Measurements from ENCODE around the gene CTBP2. TPM values are rescaled to one million over a fixed set of nuclear protein-coding genes. Genes with fewer than 3 reads are reported as not detected.

Gene CTBP2
- total RNA-seq, 1 experiment from 2014 or later: 191 TPM

DNA sequence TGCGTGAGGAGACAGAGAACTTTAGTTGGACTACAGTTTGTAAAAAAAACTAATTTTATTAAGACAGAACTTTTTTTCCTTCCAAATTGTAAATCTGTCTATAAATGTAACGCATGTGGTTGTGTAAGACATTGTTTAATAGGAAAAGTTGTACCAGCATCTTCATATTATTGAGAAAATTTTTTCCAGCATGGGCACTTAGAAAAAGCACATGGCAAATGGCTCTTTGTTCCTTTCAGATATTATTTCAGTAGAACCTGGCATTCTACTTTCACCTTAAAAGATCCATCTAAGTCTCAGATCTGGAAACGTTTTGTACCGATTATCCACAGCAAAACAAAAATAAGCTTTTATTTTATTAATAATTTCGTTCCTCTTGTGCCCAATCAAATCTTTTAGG is 175.2 kb downstream of the CTBP2 start:
- Mint-ChIP-seq H3K27ac (0 out of 2 replicates have a peak overlapping the region, but pooled peaks have one; percentile 52), H3K4me1 (peaks cover 5% of the 10 kb centered on the region; the same call in 1 of the 2 replicates), H3K36me3 (peaks cover 57% of the 10 kb centered on the region), H3K9me3 (no peaks in the 10 kb centered on the region), H3K27me3 (ENCODE audit: low read depth) (no peaks in the 10 kb centered on the region), H3K4me3 (no peak overlapping the region)
- TF ChIP-seq TCF7 (CRISPR knock-in tag; IDR thresholded peaks at IDR 0.05; ENCODE audit: low read depth) (no peak), CREB1 (CRISPR knock-in tag; IDR thresholded peaks at IDR 0.05) (no peak), GRHL2 (CRISPR knock-in tag; IDR thresholded peaks at IDR 0.05; ENCODE audit: insufficient replicate concordance, severe bottlenecking) (no peak), ETV6 (CRISPR knock-in tag; IDR thresholded peaks at IDR 0.05) (no peak), TP53 (CRISPR knock-in tag; IDR thresholded peaks at IDR 0.05) (no peak), EMX1 (CRISPR knock-in tag; IDR thresholded peaks at IDR 0.05) (no peak), GABPB1 (CRISPR knock-in tag; IDR thresholded peaks at IDR 0.05) (no peak), CBFB (CRISPR knock-in tag; IDR thresholded peaks at IDR 0.05; ENCODE audit: low read depth) (no peak), ZNF121 (CRISPR knock-in tag; IDR thresholded peaks at IDR 0.05) (no peak)
- TF ChIP-seq, protein P1, sequence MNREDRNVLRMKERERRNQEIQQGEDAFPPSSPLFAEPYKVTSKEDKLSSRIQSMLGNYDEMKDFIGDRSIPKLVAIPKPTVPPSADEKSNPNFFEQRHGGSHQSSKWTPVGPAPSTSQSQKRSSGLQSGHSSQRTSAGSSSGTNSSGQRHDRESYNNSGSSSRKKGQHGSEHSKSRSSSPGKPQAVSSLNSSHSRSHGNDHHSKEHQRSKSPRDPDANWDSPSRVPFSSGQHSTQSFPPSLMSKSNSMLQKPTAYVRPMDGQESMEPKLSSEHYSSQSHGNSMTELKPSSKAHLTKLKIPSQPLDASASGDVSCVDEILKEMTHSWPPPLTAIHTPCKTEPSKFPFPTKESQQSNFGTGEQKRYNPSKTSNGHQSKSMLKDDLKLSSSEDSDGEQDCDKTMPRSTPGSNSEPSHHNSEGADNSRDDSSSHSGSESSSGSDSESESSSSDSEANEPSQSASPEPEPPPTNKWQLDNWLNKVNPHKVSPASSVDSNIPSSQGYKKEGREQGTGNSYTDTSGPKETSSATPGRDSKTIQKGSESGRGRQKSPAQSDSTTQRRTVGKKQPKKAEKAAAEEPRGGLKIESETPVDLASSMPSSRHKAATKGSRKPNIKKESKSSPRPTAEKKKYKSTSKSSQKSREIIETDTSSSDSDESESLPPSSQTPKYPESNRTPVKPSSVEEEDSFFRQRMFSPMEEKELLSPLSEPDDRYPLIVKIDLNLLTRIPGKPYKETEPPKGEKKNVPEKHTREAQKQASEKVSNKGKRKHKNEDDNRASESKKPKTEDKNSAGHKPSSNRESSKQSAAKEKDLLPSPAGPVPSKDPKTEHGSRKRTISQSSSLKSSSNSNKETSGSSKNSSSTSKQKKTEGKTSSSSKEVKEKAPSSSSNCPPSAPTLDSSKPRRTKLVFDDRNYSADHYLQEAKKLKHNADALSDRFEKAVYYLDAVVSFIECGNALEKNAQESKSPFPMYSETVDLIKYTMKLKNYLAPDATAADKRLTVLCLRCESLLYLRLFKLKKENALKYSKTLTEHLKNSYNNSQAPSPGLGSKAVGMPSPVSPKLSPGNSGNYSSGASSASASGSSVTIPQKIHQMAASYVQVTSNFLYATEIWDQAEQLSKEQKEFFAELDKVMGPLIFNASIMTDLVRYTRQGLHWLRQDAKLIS (CRISPR knock-in tag; IDR thresholded peaks at IDR 0.05; ENCODE audit: borderline replicate concordance): no peak
- TF ChIP-seq, protein P2, sequence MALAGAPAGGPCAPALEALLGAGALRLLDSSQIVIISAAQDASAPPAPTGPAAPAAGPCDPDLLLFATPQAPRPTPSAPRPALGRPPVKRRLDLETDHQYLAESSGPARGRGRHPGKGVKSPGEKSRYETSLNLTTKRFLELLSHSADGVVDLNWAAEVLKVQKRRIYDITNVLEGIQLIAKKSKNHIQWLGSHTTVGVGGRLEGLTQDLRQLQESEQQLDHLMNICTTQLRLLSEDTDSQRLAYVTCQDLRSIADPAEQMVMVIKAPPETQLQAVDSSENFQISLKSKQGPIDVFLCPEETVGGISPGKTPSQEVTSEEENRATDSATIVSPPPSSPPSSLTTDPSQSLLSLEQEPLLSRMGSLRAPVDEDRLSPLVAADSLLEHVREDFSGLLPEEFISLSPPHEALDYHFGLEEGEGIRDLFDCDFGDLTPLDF (CRISPR knock-in tag; IDR thresholded peaks at IDR 0.05): no peak
- TF ChIP-seq, protein P3, sequence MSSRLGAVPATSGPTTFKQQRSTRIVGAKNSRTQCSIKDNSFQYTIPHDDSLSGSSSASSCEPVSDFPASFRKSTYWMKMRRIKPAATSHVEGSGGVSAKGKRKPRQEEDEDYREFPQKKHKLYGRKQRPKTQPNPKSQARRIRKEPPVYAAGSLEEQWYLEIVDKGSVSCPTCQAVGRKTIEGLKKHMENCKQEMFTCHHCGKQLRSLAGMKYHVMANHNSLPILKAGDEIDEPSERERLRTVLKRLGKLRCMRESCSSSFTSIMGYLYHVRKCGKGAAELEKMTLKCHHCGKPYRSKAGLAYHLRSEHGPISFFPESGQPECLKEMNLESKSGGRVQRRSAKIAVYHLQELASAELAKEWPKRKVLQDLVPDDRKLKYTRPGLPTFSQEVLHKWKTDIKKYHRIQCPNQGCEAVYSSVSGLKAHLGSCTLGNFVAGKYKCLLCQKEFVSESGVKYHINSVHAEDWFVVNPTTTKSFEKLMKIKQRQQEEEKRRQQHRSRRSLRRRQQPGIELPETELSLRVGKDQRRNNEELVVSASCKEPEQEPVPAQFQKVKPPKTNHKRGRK (CRISPR knock-in tag; IDR thresholded peaks at IDR 0.05; ENCODE audit: borderline replicate concordance): no peak
- TF ChIP-seq, protein P4, sequence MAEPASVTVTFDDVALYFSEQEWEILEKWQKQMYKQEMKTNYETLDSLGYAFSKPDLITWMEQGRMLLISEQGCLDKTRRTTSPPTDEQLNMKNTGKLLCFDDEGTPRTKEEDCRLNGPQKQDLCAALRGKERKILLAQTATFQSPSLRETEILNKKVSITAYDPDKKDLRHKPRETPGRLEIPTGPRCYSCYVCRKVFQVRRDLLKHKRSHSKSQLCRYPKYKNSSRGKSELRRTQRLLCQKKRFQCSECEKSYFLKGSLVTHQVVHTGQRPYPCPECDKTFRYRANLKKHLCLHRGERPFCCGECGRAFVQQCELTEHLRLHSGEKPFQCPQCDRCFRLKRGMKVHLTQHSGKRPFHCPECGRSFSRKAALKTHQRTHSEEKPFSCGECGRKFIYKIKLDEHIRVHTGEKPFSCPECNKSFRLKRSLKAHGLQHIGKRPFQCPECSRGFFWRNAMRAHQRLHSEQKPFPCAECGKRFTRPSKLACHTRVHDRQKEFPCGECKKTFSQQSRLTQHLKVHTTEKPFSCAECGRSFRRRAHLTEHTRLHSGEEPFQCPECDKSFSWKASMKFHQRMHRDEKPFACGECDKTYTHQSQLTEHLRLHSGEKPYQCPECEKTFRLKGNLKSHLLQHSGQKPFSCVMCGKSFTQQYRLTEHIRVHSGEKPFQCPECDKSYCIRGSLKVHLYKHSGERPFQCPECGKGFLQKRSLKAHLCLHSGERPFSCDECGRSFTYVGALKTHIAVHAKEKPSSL (CRISPR knock-in tag; conservative IDR thresholded peaks at IDR 0.05): no peak
- TF ChIP-seq, protein P5, sequence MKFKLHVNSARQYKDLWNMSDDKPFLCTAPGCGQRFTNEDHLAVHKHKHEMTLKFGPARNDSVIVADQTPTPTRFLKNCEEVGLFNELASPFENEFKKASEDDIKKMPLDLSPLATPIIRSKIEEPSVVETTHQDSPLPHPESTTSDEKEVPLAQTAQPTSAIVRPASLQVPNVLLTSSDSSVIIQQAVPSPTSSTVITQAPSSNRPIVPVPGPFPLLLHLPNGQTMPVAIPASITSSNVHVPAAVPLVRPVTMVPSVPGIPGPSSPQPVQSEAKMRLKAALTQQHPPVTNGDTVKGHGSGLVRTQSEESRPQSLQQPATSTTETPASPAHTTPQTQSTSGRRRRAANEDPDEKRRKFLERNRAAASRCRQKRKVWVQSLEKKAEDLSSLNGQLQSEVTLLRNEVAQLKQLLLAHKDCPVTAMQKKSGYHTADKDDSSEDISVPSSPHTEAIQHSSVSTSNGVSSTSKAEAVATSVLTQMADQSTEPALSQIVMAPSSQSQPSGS (CRISPR knock-in tag; IDR thresholded peaks at IDR 0.05; ENCODE audit: borderline replicate concordance, low read depth): no peak
- TF ChIP-seq, protein P6, sequence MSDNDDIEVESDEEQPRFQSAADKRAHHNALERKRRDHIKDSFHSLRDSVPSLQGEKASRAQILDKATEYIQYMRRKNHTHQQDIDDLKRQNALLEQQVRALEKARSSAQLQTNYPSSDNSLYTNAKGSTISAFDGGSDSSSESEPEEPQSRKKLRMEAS (CRISPR knock-in tag; IDR thresholded peaks at IDR 0.05): no peak
- TF ChIP-seq, protein P7, sequence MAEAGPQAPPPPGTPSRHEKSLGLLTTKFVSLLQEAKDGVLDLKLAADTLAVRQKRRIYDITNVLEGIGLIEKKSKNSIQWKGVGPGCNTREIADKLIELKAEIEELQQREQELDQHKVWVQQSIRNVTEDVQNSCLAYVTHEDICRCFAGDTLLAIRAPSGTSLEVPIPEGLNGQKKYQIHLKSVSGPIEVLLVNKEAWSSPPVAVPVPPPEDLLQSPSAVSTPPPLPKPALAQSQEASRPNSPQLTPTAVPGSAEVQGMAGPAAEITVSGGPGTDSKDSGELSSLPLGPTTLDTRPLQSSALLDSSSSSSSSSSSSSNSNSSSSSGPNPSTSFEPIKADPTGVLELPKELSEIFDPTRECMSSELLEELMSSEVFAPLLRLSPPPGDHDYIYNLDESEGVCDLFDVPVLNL (CRISPR knock-in tag; IDR thresholded peaks at IDR 0.05; ENCODE audit: borderline replicate concordance, low read depth): no peak
- ATAC-seq (no peak), DNase-seq (ENCODE audit: low spot score) (no peak)
- CTCF ChIA-PET: no interaction called here
- POLR2A ChIA-PET: no interaction called here

All from WTC11 (cell line).